GM23338 (cell line): Measurements from ENCODE around the gene CCR7. TPM values are rescaled to one million over a fixed set of nuclear protein-coding genes. Genes with fewer than 3 reads are reported as not detected.
"Not testable (repeated sequence)": the region's sequence is repeated elsewhere in the genome, so short reads cannot be mapped to it uniquely, and the experiment has no call there.

Source experiments
- ATAC-seq: fragments of 200-7000 bp; cut with Tn5 transposase; 3 replicates; pipeline ENCODE4 v1.9.1; 2020
- DNase-seq: peaks from one replicate; pipeline ENCODE4 v3.0.0-alpha.2; 2015; ENCODE audit warnings: low spot score
- H2AFZ ChIP-seq: fragments of 200-600 bp; sonication (generic); 2 replicates; pipeline ENCODE4 v1.8.0; 2016; ENCODE audit warnings: antibody characterized with exemption, mild to moderate bottlenecking, moderate library complexity
- H3F3A ChIP-seq: fragments of 200-600 bp; sonication (generic); replicated peaks from 2 replicates; pipeline ENCODE4 v1.8.0; 2017; ENCODE audit warnings: antibody characterized with exemption, mixed run types, low read depth
- H3K27ac ChIP-seq: fragments of 200-600 bp; sonication (generic); 2 replicates; pipeline ENCODE4 v1.6.1; 2016; ENCODE audit warnings: low read depth
- H3K27me3 ChIP-seq: fragments of 200-600 bp; sonication (generic); 2 replicates; pipeline ENCODE4 v1.8.0; 2016; ENCODE audit warnings: mild to moderate bottlenecking, mixed run types, moderate library complexity; ENCODE audit not compliant: insufficient read depth
- H3K36me3 ChIP-seq: fragments of 200-600 bp; sonication (generic); 2 replicates; pipeline ENCODE4 v1.8.0; 2016; ENCODE audit warnings: mild to moderate bottlenecking; ENCODE audit not compliant: insufficient read depth
- H3K4me1 ChIP-seq: fragments of 200-600 bp; sonication (generic); 2 replicates; pipeline ENCODE4 v1.8.0; 2016; ENCODE audit warnings: mild to moderate bottlenecking, moderate library complexity; ENCODE audit not compliant: insufficient read depth
- H3K4me2 ChIP-seq: fragments of 200-600 bp; sonication (generic); 2 replicates; pipeline ENCODE4 v1.7.1; 2017; ENCODE audit warnings: mixed run types
- H3K4me3 ChIP-seq: fragments of 200-600 bp; sonication (generic); 2 replicates; pipeline ENCODE4 v1.6.1; 2016; ENCODE audit warnings: mixed run types
- H3K79me2 ChIP-seq: fragments of 200-600 bp; sonication (generic); replicated peaks from 2 replicates; pipeline ENCODE4 v1.8.0; 2017; ENCODE audit warnings: mild to moderate bottlenecking; ENCODE audit not compliant: insufficient read depth
- H3K9me2 ChIP-seq: fragments of 200-600 bp; sonication (generic); 2 replicates; pipeline ENCODE4 v1.8.0; 2017; ENCODE audit not compliant: insufficient read depth
- H4K20me1 ChIP-seq: fragments of 200-600 bp; sonication (generic); replicated peaks from 2 replicates; pipeline ENCODE4 v1.8.0; 2017; ENCODE audit warnings: mild to moderate bottlenecking; ENCODE audit not compliant: insufficient read depth
- H3K27ac Mint-ChIP-seq: 2 replicates; pipeline ENCODE4 v1.8.0; 2020; ENCODE audit warnings: inconsistent platforms, mild to moderate bottlenecking, moderate library complexity, mixed read lengths
- H3K27me3 Mint-ChIP-seq: 3 replicates; pipeline ENCODE4 v1.8.0; 2022; ENCODE audit warnings: low read depth, mild to moderate bottlenecking, moderate library complexity, mixed read lengths, inconsistent platforms; ENCODE audit not compliant: insufficient read depth, poor library complexity
- H3K36me3 Mint-ChIP-seq: 3 replicates; pipeline ENCODE4 v1.8.0; 2021; ENCODE audit warnings: low read depth, mild to moderate bottlenecking, inconsistent platforms, moderate library complexity, mixed read lengths
- H3K4me1 Mint-ChIP-seq: 3 replicates; pipeline ENCODE4 v1.8.0; 2020; ENCODE audit warnings: mild to moderate bottlenecking, inconsistent platforms, mixed read lengths
- H3K4me3 Mint-ChIP-seq: 3 replicates; pipeline ENCODE4 v1.8.0; 2021; ENCODE audit warnings: moderate library complexity, mild to moderate bottlenecking, inconsistent platforms, mixed read lengths
- H3K9me3 Mint-ChIP-seq: 3 replicates; pipeline ENCODE4 v1.8.0; 2020; ENCODE audit warnings: moderate library complexity, mild to moderate bottlenecking, inconsistent platforms, mixed read lengths
- CREB1 ChIP-seq: fragments of 250-450 bp; sonication (Bioruptor Pico); IDR thresholded peaks from 2 replicates; pipeline ENCODE4 v1.5.0; 2020; ENCODE audit warnings: low read depth, mild to moderate bottlenecking, moderate library complexity
- ETS1 ChIP-seq: IDR thresholded peaks from 2 replicates; pipeline ENCODE4 v1.6.1; 2016; ENCODE audit warnings: antibody characterized with exemption
- EZH2phosphoT487 ChIP-seq: fragments of 200-600 bp; sonication (generic); IDR thresholded peaks from one replicate; pipeline ENCODE4 v1.8.1; 2018; ENCODE audit warnings: antibody characterized with exemption; ENCODE audit not compliant: unreplicated experiment
- JUNB ChIP-seq: IDR thresholded peaks from one replicate; pipeline ENCODE4 v1.6.1; 2016; ENCODE audit warnings: antibody characterized with exemption; ENCODE audit not compliant: unreplicated experiment
- NANOG ChIP-seq: IDR thresholded peaks from 2 replicates; pipeline ENCODE4 v1.6.1; 2016; ENCODE audit warnings: antibody characterized with exemption, borderline replicate concordance
- REST ChIP-seq: IDR thresholded peaks from one replicate; pipeline ENCODE4 v1.6.1; 2018; ENCODE audit warnings: antibody characterized with exemption; ENCODE audit not compliant: unreplicated experiment
- STAT1 ChIP-seq: IDR thresholded peaks from one replicate; pipeline ENCODE4 v1.6.1; 2016; ENCODE audit warnings: antibody characterized with exemption; ENCODE audit not compliant: unreplicated experiment
- ZNF331 ChIP-seq: fragments of 250-450 bp; sonication (Bioruptor Pico); IDR thresholded peaks from 2 replicates; pipeline ENCODE4 v1.5.0; 2020; ENCODE audit warnings: low read depth, mild to moderate bottlenecking, moderate library complexity
- ZNF462 ChIP-seq: fragments of 250-450 bp; sonication (Bioruptor Pico); IDR thresholded peaks from 2 replicates; pipeline ENCODE4 v1.5.0; 2020; ENCODE audit warnings: mild to moderate bottlenecking, moderate library complexity
- polyA plus RNA-seq: library from polyadenylated mRNA; unstranded; fragments of >200 nt; fragmentation: Nextera tagmentation; extraction: Ambion mirVana; gene quantifications from 2 replicates; pipeline ENCODE4 v1.2.1, GENCODE V29; 2016
- total RNA-seq: library from RNA; depleted of rRNA; stranded (reverse); fragments of >200 nt; shearing (Covaris generic); gene quantifications from 2 replicates; pipeline ENCODE4 v1.2.3, GENCODE V29; 2014
- TF ChIP-seq, protein P1 (sequence below), 2 experiments: fragments of 200-600 bp in 1 of 2; sonication (generic) in 1 of 2; conservative IDR thresholded peaks; 2 replicates each; pipeline versions ENCODE4 v1.5.1 to v1.6.1; 2016 to 2017; ENCODE audit warnings: antibody characterized with exemption in 2 of 2, low read depth in 2 of 2, mild to moderate bottlenecking in 2 of 2, moderate library complexity in 1 of 2

The CCR7 gene
- total and polyA plus RNA-seq, 2 experiments from 2014 or later = 0.37 to 0.59 TPM

GRCh38 chr17:40546497-40546896 lies 18.8 kb downstream of the CCR7 start:
- H3K9me3 Mint-ChIP-seq, H3K27ac Mint-ChIP-seq: not testable (repeated sequence)
- H3K4me1 Mint-ChIP-seq = peaks cover 23% of the 10 kb centered on the region

GRCh38 chr17:40545660-40546059 lies 19.6 kb downstream of the CCR7 start:
- Mint-ChIP-seq H3K27ac (no peak overlapping the region), H3K4me3 (no peak overlapping the region), H3K27me3 (peaks cover 9% of the 10 kb centered on the region), H3K4me1 (peaks cover 23% of the 10 kb centered on the region), H3K36me3 (no peaks in the 10 kb centered on the region), H3K9me3 (no peaks in the 10 kb centered on the region)
- TF ChIP-seq ETS1 = no peak
- no peak for TF ChIP-seq ZNF331 (CRISPR knock-in tag)
- no peak for TF ChIP-seq REST
- TF ChIP-seq CREB1 (CRISPR knock-in tag) = no peak
- TF ChIP-seq, protein P1, sequence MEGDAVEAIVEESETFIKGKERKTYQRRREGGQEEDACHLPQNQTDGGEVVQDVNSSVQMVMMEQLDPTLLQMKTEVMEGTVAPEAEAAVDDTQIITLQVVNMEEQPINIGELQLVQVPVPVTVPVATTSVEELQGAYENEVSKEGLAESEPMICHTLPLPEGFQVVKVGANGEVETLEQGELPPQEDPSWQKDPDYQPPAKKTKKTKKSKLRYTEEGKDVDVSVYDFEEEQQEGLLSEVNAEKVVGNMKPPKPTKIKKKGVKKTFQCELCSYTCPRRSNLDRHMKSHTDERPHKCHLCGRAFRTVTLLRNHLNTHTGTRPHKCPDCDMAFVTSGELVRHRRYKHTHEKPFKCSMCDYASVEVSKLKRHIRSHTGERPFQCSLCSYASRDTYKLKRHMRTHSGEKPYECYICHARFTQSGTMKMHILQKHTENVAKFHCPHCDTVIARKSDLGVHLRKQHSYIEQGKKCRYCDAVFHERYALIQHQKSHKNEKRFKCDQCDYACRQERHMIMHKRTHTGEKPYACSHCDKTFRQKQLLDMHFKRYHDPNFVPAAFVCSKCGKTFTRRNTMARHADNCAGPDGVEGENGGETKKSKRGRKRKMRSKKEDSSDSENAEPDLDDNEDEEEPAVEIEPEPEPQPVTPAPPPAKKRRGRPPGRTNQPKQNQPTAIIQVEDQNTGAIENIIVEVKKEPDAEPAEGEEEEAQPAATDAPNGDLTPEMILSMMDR (conservative IDR thresholded peaks at IDR 0.05; ENCODE audit: low read depth in 2 of 2) = no peak
- no peak for TF ChIP-seq JUNB
- no peak for TF ChIP-seq ZNF462 (CRISPR knock-in tag)
- TF ChIP-seq NANOG = no peak
- no peak for TF ChIP-seq EZH2phosphoT487
- no peak for TF ChIP-seq STAT1
- Histone ChIP-seq H3K79me2 (no peaks in the 10 kb centered on the region), H2AFZ (no peak overlapping the region), H3F3A (no peaks in the 10 kb centered on the region), H3K36me3 (no peaks in the 10 kb centered on the region), H3K27ac (no peak overlapping the region), H4K20me1 (no peaks in the 10 kb centered on the region), H3K4me2 (no peak overlapping the region), H3K9me2 (no peaks in the 10 kb centered on the region), H3K4me3 (no peak overlapping the region), H3K27me3 (no peaks in the 10 kb centered on the region), H3K4me1 (peaks cover 4% of the 10 kb centered on the region)
- DNase-seq (no peak), ATAC-seq (no peak)

More at GRCh38 chr17:40546497-40546896, 18.8 kb downstream of the CCR7 start:
- H3K4me2 ChIP-seq, H3K36me3 ChIP-seq, H3F3A ChIP-seq, H4K20me1 ChIP-seq, H3K9me2 ChIP-seq, H3K27ac ChIP-seq, H3K36me3 Mint-ChIP-seq, H3K4me1 ChIP-seq, ATAC-seq, DNase-seq, H3K27me3 ChIP-seq, H3K79me2 ChIP-seq, H2AFZ ChIP-seq, H3K4me3 Mint-ChIP-seq, H3K4me3 ChIP-seq: not testable (repeated sequence)
- peaks cover 11% of the 10 kb centered on the region for H3K27me3 Mint-ChIP-seq
